GM19035 (cell line): Measurements from ENCODE around the gene ZFAND2B.

Experiments
- ATAC-seq: cut with Tn5 transposase; IDR thresholded peaks from one replicate; pipeline ENCODE4 v1.9.1; 2021; ENCODE audit not compliant: unreplicated experiment

Gene ZFAND2B

GRCh38 chr2:219204425-219205164, 2.0 kb upstream of the ZFAND2B start:
- no peak for ATAC-seq

DNA sequence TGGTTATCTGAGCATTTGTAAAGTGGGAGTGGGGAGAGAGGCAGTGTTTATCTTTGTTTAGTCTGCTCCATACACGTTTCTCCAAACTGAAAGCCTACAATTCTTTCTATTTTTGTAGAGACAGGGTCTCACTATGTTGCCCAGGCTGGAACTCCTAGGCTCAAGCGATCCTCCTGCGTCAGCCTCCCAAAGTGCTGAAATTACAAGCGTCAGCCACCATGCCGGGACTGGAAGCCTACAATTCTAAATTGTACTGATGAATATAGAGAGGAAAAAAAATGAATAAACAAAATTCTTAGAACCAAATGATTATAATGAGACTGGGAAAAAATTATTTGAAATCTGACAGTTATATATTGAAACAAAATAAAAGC, 1.4 kb upstream of the ZFAND2B start:
- ATAC-seq: no peak

- no peak for ATAC-seq
These were observed 628 bp upstream of the ZFAND2B start for GRCh38 chr2:219205981-219206327.

DNA sequence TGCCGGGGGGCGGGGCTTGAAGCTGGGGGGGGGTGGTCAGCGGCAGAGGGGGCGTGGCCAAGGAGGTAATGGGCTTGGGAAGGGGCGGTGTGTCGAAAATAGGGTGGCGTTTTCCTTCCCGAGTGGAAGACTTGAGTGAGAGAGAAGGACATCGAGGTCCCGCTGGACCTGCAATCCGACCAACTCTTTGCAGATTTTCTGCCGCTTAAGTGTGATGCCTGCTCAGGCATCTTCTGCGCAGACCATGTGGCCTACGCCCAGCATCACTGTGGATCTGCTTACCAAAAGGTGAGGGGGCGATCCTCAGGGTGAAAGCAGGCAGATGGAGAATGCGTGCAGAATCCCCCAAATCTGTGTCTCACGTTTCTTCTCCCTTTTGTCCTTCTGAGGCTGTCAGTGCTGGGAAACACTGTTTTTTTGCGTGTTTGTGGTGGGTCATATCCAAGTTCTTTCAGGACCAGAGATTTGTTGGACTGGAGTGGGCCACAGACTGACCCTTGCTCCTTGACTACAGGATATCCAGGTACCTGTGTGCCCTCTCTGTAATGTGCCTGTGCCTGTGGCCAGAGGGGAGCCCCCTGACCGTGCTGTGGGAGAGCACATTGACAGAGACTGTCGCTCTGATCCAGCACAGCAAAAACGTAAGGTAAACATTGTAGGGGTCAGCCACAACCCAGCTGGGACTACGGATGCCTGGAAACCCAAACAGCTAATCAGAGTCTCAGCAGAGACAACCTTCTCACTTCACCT, 727 bp downstream of the ZFAND2B start:
- no peak for ATAC-seq

DNA sequence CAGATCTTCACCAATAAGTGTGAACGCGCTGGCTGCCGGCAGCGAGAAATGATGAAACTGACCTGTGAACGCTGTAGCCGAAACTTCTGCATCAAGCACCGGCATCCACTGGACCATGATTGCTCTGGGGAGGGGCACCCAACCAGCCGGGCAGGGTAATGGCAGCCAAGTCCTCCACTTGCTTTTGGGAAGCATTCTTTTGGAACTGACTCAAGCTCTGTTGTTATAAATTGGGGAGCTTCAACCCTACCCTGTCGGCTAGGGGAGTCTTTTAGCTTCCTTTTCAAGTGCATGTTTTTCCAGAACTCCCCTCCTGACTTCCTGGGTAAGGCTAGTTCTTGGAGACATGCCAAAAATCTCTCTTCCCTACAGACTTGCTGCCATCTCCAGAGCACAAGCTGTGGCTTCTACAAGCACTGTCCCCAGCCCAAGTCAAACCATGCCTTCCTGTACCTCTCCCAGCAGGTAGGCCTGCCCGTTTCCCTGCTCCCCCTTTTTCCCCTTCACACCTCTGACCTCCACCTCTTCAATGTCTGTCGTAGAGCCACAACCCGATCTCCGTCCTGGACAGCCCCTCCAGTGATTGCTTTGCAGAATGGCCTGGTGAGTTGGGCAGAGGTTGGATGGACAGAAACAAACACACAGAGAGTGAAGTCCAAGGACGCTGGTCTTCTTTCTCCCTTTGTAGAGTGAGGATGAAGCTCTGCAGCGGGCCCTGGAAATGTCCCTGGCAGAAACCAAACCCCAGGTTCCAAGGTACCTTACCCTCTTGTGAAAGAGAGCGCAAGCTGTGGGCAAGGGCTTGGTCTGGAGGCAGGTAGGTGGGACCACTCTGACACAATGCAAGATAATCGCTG, 1.5 kb downstream of the ZFAND2B start:
- no peak for ATAC-seq

DNA sequence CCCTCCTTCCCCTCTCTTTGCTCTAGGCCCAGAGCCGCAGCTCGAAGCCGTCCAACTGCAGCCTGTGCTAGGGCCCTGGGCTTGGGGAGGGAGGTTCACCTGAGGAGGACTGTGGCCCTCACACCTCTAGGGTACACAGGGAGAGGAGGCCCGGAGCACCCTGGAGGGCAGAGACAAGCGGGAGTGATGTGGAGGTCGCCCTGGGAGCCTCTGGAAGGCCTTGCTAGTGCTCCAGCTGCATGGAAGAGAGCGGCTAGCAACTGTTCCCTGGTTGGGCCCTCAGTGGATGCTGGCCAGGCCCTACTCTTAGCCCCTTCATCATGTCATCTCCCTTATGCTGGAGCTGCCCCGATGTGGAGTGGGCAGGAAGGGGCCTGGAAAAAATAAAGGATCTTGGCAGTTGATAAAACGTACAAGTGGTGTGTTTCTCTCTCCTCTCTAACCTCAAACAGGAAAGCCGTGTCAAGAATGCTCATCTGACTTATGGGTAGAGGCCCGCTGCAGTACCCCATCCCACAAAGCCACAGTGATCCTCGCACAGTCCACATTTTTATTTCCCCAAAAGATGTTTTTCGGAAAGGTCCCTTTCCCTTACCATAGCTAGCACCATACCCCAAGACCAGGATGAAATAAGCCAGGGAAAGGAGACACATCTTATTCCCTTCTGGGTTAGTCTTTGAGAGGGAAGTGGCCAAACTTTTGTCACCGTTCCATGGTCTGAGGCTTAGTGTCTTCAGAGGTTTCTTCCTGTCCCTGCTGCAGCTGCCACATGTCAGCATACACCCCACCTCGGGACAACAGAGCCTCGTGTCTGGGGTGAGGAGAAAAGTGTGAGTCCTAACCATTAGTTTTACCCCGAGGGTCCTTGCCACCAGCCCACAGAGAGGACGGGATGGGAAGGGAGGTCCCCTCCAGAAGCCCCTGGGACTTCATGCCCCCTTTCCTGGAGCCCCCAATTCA, 2.9 kb downstream of the ZFAND2B start:
- ATAC-seq: no peak

DNA sequence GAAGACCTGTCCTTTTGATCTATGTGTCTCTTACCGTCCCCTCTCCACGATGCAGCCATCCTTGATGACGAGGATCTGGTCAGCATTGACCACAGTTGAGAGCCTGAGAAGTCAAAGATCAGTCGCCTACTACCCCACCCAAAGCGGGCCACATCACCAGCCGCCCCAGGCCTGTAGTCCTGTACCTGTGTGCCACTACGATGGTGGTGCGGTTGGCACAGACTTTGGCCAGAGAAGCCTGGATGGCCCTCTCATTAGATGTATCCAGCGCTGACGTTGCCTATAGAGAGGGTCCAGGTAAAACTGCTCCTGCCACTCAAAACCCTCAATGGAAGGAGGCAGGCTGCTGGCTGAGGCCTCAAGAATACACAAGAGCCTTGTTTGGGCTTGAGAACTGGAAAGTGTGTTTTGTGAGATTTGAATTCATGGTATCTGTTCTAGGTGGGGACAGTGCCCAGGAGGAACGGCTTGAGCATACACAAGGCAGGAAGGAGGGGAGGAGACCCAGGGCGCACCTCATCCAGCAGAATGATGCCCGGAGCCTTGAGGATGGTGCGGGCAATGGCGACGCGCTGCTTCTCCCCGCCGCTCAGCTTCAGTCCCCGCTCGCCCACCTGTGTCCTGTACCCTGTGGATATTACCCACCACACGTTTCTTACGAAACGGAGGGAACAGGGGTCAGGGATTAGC, 3.8 kb downstream of the ZFAND2B start:
- ATAC-seq: no peak

- no peak for ATAC-seq
These were observed 4.3 kb downstream of the ZFAND2B start for GRCh38 chr2:219210886-219211362.

- ATAC-seq: no peak
These were observed 6.4 kb downstream of the ZFAND2B start for GRCh38 chr2:219213026-219213415.

DNA sequence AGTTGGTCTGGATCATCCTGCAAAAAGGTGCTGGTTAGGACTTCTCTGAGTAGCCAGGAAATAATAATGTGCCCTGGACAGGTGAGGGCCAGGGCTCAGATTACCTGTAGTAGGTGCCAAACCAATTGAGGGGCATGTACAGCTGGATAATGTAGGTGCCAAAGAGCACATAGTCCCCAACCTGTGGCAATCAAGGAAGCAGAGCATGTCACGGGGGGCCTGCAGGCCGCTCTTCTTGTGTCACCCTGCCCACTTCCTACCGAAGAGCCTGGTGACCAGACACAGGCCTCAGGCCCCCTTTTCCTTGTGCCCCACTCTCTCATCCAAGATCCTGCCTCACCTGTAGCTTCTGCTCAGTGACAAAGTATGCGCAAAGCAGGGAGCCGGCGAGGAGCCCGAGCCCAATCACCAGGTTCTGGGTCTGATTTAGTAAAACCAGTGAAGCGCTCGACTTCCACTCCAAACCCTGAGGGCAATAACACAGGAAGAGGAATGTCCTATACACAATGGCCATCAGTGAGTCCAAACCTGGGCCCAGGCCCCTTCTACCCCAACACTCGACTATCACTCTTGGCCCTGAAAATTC, 7.0 kb downstream of the ZFAND2B start:
- no peak for ATAC-seq

DNA sequence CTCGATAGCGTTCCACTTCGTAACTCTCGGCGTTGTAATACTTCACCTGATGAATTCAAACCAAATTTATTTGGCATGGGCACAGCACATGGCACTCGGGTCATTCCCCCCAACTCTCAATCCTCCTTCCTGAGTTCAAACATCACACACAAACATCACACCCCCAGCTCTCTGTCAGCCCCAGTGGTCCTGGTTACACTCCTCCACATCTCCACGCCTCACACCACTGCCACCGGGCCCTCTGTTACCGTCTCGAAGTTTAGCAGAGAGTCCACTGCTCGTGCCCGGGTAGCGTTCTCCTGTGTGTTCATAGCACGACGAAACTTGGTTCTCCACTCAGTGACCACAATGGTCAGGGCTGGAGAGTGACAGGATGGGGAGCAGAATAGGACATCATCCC, 7.6 kb downstream of the ZFAND2B start:
- ATAC-seq: no peak

DNA sequence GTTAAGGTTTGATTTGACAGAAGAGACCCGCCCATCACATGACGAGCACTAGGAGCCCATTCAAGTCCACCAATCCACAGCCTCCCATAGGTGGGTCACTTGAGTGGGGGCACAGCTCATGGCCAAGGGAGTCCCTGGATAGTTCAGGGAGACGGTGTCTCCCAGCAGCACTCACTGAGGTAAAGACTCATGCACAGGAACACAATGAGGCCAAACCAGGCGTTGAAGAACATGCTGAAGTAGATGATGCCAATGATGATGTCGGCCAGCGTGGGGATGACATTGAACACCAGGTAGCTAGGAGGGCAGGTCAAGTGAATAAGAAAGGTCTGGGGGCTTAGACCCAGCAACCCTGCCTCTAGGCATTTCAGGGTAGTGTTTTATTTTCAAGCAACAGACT, 8.2 kb downstream of the ZFAND2B start:
- ATAC-seq: no peak

DNA sequence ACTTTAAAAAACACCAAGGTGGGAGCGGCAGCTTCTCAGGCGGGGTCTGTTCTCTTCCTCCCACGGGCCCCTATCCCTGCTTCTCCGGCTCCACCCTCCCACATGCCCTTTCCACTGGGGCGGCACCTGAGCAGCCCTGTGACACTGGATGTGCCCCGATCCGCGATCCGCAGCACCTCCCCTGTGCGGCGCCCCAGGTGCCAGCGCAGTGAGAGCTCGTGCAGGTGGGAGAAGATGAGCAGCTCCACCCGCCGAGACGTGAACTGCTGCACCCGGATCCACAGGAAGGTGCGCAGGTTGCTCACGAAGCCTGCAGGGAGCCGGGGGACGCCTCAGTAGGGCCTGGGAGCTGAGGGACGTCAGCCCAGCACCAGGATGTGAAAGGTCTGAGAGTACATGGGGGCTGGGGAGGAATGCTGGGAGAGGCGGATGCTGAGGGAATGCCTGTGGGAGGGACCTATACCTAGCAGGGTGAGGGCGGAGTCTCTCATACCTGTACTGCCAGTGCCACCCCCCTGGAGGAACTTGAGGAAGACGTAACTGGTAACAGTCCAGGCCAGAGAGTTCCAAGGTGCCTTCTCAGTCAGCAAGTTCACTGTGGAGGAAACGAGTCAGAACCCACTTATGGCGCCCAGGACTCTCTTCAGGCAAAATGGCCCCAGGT, 9.4 kb downstream of the ZFAND2B start:
- no peak for ATAC-seq

- no peak for ATAC-seq
These were observed 9.9 kb downstream of the ZFAND2B start for GRCh38 chr2:219216535-219216915.

DNA sequence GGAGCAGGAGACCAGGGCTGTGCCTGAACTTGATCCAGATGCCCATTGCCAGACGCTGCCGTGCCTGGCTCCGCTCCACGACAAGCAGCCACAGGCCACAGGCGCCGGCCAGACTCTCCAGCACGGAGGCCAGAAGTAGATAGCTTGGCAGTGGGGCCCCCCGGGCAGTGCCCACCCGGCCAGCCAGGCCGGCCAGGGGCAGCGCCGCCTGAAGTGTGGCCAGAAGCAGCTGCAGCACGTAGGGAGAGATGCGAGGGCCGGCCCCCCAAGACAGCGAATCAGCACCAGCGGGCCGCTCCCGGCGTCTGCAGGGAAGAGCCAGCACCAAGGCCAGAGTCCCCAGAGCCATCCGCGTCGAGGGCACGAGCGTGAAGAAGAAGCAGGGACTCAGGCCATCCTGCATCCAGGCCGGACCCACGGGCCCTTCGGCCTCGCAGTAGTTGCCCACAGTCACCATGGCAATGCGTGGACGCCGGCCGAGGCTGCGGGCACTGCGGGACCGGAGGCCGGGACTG, 11.7 kb downstream of the ZFAND2B start:
- ATAC-seq: peak; percentile 31

DNA sequence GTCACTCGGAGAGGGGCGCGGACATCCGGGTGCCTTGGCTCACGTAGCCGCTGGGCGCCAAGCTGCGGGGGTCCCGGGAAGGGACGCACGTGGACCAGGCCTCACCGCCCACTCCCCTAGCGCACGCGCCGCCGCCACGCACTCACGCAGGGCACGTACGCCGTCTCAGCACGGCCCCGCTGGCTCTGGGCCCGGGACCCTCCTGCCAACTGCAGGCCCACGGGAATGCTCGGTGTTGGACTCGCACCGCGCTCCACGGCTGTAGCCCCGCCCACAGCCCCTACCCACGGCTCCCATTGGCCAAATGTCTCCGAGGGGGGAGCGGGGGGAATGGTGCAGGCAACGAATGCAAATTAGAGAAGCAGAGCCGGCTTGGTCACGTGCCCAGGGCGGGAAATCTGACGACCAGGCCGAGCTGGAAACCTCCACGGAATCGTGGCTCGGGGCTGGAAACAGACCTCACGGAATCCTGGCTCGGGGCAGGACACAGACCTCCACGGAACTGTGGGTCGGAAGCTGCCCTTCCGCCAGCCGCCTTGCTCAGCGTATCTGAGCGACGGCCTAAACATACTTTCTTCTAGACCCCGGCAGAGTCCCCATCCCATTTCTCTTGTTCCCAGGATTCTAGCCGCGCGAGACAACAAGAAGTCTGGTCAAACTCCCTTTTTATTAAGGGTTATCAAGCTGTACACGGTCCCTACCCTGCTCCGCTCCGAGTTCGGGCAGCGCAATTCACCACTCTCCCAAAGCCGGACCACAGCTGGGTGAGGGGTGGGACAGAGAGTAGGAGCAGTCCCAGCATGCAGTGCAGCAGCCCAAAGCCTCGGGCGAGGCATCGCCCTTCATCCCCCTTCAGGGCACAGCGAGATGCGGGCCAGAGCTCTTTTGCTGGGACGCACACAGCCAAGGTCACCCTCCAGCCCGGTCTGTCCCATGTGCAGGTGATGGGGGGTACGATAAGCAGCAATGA, 12.4 kb downstream of the ZFAND2B start, which contains the start of gene ABCB6:
TSS of gene ABCB6 (minus strand) at position 227 of the 970 bp plus-strand sequence. CDS start 285 bp downstream, outside the sequence.
- peak; percentile 77 for ATAC-seq

DNA sequence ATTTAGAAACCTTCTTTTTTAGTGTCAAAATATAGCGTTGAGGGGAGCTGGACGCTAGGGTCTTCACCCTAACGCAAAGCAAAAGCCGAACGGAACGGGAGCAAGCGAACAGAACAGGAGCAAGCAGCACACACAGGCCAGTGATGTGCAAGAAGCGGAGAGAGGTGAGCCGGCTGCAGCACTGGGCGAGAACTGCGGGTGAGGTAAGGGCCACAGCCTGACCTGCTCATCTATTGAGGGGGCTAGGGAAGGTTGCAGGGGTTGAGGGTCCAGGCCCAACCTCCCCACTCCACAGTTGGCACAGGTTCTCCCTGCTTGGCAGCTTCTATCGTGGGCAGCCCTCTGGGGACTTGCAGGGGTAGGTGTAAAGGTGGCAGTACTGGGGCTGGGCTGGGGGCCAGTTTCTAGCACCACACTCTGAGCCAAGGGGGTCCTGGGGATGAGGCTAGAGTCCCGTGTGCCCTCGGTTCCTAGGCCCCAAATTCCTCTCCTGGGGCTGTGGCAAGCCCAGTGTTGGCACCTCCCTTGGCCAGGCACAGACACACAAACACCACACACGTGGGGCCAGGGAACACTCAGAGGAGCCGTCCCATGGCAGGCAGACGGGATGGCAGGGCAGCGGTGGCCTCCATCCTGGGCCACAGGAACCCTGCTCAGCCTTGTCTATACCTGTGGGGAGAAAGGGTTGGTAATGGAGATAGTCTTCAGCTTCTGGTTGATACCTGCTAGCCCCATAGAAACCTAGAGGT, 13.4 kb downstream of the ZFAND2B start:
- ATAC-seq: no peak
